ENCODE measurements around the gene ASL. TPM values are rescaled to one million over a fixed set of nuclear protein-coding genes. Genes with fewer than 3 reads are reported as not detected.

ASL gene
- polyA plus RNA-seq, 1 of the 3 experiments (the other 2 are of a cell fraction): 138 TPM

GRCh38 chr7:66083677-66084076, 8.1 kb downstream of the ASL start:
- Histone ChIP-seq H3K9ac (no peak overlapping the region), H3K9me3 (no peaks in the 10 kb centered on the region), H3K27ac (ENCODE audit: low read depth in 2 of 2, low read length in 1 of 2) (no peak overlapping the region), H3K9me2 (no peaks in the 10 kb centered on the region), H3K4me3 (ENCODE audit: low read depth in 2 of 2, low read length in 1 of 2) (no peak overlapping the region), H3K36me3 (replicated peaks in 1 of 2; ENCODE audit: control insufficient read depth in 1 of 2, insufficient read depth in 2 of 2, low read length in 1 of 2) (peaks cover 4 to 15% of the 10 kb centered on the region in 2 experiments), H3K4me2 (no peak overlapping the region), H2AFZ (ENCODE audit: low read depth) (no peak overlapping the region), H4K20me1 (ENCODE audit: insufficient read depth) (no peaks in the 10 kb centered on the region), H3K27me3 (ENCODE audit: insufficient read depth) (no peaks in the 10 kb centered on the region), H3K4me1 (ENCODE audit: control insufficient read depth in 1 of 2, insufficient read depth in 2 of 2, low read depth in 1 of 2, low read length in 1 of 2) (peaks cover 0 to 4% of the 10 kb centered on the region in 2 experiments; a peak in 1 of 4 replicates), H3F3A (replicated peaks; ENCODE audit: insufficient read depth) (no peaks in the 10 kb centered on the region), H3K79me2 (ENCODE audit: insufficient read depth) (peaks cover 12% of the 10 kb centered on the region)
- TF ChIP-seq, protein P1, sequence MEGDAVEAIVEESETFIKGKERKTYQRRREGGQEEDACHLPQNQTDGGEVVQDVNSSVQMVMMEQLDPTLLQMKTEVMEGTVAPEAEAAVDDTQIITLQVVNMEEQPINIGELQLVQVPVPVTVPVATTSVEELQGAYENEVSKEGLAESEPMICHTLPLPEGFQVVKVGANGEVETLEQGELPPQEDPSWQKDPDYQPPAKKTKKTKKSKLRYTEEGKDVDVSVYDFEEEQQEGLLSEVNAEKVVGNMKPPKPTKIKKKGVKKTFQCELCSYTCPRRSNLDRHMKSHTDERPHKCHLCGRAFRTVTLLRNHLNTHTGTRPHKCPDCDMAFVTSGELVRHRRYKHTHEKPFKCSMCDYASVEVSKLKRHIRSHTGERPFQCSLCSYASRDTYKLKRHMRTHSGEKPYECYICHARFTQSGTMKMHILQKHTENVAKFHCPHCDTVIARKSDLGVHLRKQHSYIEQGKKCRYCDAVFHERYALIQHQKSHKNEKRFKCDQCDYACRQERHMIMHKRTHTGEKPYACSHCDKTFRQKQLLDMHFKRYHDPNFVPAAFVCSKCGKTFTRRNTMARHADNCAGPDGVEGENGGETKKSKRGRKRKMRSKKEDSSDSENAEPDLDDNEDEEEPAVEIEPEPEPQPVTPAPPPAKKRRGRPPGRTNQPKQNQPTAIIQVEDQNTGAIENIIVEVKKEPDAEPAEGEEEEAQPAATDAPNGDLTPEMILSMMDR (IDR thresholded peaks at IDR 0.05): peak; percentile 32
- no peak for TF ChIP-seq GATA2 (CRISPR knock-in tag; IDR thresholded peaks at IDR 0.05)
- ChIA-PET CTCF (interaction anchor here (0.6 to 1.1 kb wide), 2 partner anchors 9 to 196 kb away, joined by 3 to 4 read pairs; no protein-coding TSS in a partner anchor), POLR2A (no interaction called here)
- WGBS (ENCODE audit: low lambda C conversion rate): 96% methylated on average over 2 of the region's 2 CpGs
- no peak for DNase-seq

GRCh38 chr7:66088861-66089838, 13.5 kb downstream of the ASL start:
- no peaks in the 10 kb centered on the region for H3K9me3 ChIP-seq
- H2AFZ ChIP-seq (ENCODE audit: low read depth): no peak overlapping the region
- H3K9ac ChIP-seq: no peak overlapping the region
- H3K27me3 ChIP-seq (ENCODE audit: insufficient read depth): no peaks in the 10 kb centered on the region
- no peak overlapping the region for H3K4me3 ChIP-seq (ENCODE audit: low read depth in 2 of 2, low read length in 1 of 2)
- POLR2A ChIA-PET: interaction anchor here (1.7 kb wide), 1 partner anchor 14 kb away, joined by 6 read pairs; the partner anchor contains the start of gene ASL
- peaks cover 0 to 11% of the 10 kb centered on the region in 2 experiments for H3K36me3 ChIP-seq (replicated peaks in 1 of 2; ENCODE audit: control insufficient read depth in 1 of 2, insufficient read depth in 2 of 2, low read length in 1 of 2)
- no peaks in the 10 kb centered on the region for H3K9me2 ChIP-seq
- H3K27ac ChIP-seq (ENCODE audit: low read depth in 2 of 2, low read length in 1 of 2): no peak overlapping the region
- 96% methylated on average over 30 of the region's 32 CpGs for WGBS (ENCODE audit: low lambda C conversion rate)
- no peak for TF ChIP-seq YY1 (IDR thresholded peaks at IDR 0.05; ENCODE audit: low read depth)
- no peak for TF ChIP-seq ELF1 (IDR thresholded peaks at IDR 0.05)
- TF ChIP-seq, protein P2, sequence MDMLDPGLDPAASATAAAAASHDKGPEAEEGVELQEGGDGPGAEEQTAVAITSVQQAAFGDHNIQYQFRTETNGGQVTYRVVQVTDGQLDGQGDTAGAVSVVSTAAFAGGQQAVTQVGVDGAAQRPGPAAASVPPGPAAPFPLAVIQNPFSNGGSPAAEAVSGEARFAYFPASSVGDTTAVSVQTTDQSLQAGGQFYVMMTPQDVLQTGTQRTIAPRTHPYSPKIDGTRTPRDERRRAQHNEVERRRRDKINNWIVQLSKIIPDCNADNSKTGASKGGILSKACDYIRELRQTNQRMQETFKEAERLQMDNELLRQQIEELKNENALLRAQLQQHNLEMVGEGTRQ (IDR thresholded peaks at IDR 0.05; ENCODE audit: borderline replicate concordance, low read depth, low read length): no peak
- TF ChIP-seq, protein P3, sequence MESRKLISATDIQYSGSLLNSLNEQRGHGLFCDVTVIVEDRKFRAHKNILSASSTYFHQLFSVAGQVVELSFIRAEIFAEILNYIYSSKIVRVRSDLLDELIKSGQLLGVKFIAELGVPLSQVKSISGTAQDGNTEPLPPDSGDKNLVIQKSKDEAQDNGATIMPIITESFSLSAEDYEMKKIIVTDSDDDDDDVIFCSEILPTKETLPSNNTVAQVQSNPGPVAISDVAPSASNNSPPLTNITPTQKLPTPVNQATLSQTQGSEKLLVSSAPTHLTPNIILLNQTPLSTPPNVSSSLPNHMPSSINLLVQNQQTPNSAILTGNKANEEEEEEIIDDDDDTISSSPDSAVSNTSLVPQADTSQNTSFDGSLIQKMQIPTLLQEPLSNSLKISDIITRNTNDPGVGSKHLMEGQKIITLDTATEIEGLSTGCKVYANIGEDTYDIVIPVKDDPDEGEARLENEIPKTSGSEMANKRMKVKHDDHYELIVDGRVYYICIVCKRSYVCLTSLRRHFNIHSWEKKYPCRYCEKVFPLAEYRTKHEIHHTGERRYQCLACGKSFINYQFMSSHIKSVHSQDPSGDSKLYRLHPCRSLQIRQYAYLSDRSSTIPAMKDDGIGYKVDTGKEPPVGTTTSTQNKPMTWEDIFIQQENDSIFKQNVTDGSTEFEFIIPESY (IDR thresholded peaks at IDR 0.05; ENCODE audit: borderline replicate concordance, low read depth): no peak
- no peak for TF ChIP-seq EP300 (IDR thresholded peaks at IDR 0.05; ENCODE audit: borderline replicate concordance in 1 of 2, low read depth in 1 of 2, low read length in 1 of 2)
- no peak for TF ChIP-seq FOXJ3 (CRISPR knock-in tag; IDR thresholded peaks at IDR 0.05)
- DNase-seq: no peak
- H3K4me1 ChIP-seq (ENCODE audit: control insufficient read depth in 1 of 2, insufficient read depth in 2 of 2, low read depth in 1 of 2, low read length in 1 of 2): peaks cover 0 to 4% of the 10 kb centered on the region in 2 experiments; a peak in 1 of 4 replicates
- H3F3A ChIP-seq (replicated peaks; ENCODE audit: insufficient read depth): peaks cover 3% of the 10 kb centered on the region
- H3K79me2 ChIP-seq (ENCODE audit: insufficient read depth): no peaks in the 10 kb centered on the region
- CTCF ChIA-PET: interaction anchor here (0.6 to 1.0 kb wide), 2 partner anchors 13 to 157 kb away, joined by 3 read pairs; partner anchors contain the start of gene ASL
- no peaks in the 10 kb centered on the region for H4K20me1 ChIP-seq (ENCODE audit: insufficient read depth)
- no peak overlapping the region for H3K4me2 ChIP-seq

All from SK-N-SH (cell line).